DOHH2 (cell line): ENCODE measurements around the gene COL4A2.

Experiments
- H3F3A ChIP-seq: fragments of 200-600 bp; sonication (generic), shearing (Covaris generic); 2 replicates; pipeline ENCODE4 v1.6.0; 2016; ENCODE audit warnings: antibody characterized with exemption, mild to moderate bottlenecking; ENCODE audit not compliant: control insufficient read depth, insufficient read depth
- H3K27ac ChIP-seq: fragments of 200-600 bp; sonication (generic); 2 replicates; pipeline ENCODE4 v1.5.1; 2014; ENCODE audit warnings: low read depth, mild to moderate bottlenecking, low read length, moderate library complexity
- H3K27me3 ChIP-seq: fragments of 200-600 bp; sonication (generic); 2 replicates; pipeline ENCODE4 v1.6.1; 2014; ENCODE audit warnings: mild to moderate bottlenecking, low read length, mixed read lengths; ENCODE audit not compliant: control insufficient read depth
- H3K36me3 ChIP-seq: fragments of 200-600 bp; sonication (generic); 2 replicates; pipeline ENCODE4 v1.6.1; 2014; ENCODE audit warnings: mild to moderate bottlenecking, low read length, moderate library complexity, mixed read lengths; ENCODE audit not compliant: control insufficient read depth
- H3K4me1 ChIP-seq: fragments of 200-600 bp; sonication (generic); 2 replicates; pipeline ENCODE4 v1.6.1; 2014; ENCODE audit warnings: mild to moderate bottlenecking, low read length, mixed read lengths; ENCODE audit not compliant: control insufficient read depth
- H3K4me2 ChIP-seq: fragments of 200-600 bp; sonication (generic); 2 replicates; pipeline ENCODE4 v1.6.0; 2014; ENCODE audit warnings: mild to moderate bottlenecking, low read length, moderate library complexity
- H3K4me3 ChIP-seq: fragments of 200-600 bp; sonication (generic); 2 replicates; pipeline ENCODE4 v1.5.1; 2014; ENCODE audit warnings: mild to moderate bottlenecking, low read length, mixed read lengths
- H3K79me2 ChIP-seq: fragments of 200-600 bp; sonication (generic); 2 replicates; pipeline ENCODE4 v1.6.1; 2014; ENCODE audit warnings: mild to moderate bottlenecking, low read length, mixed read lengths; ENCODE audit not compliant: control insufficient read depth
- H3K9me2 ChIP-seq: fragments of 200-600 bp; sonication (generic); replicated peaks from 2 replicates; pipeline ENCODE4 v1.6.1; 2014; ENCODE audit warnings: mild to moderate bottlenecking, low read length, mixed read lengths; ENCODE audit not compliant: control insufficient read depth
- H3K9me3 ChIP-seq: fragments of 200-600 bp; sonication (generic); 2 replicates; pipeline ENCODE4 v1.6.1; 2014; ENCODE audit warnings: antibody characterized with exemption, low read length, mixed read lengths; ENCODE audit not compliant: control insufficient read depth, insufficient read depth
- H4K20me1 ChIP-seq: fragments of 200-600 bp; sonication (generic); 2 replicates; pipeline ENCODE4 v1.6.0; 2014; ENCODE audit warnings: low read depth, mild to moderate bottlenecking, antibody characterized with exemption, low read length, moderate library complexity; ENCODE audit not compliant: control insufficient read depth, insufficient read depth
- CTCF ChIP-seq: fragments of 200-600 bp; sonication (generic); IDR thresholded peaks from one replicate; pipeline ENCODE4 v1.5.1; 2014; ENCODE audit warnings: antibody characterized with exemption, mild to moderate bottlenecking, low read depth, low read length; ENCODE audit not compliant: poor library complexity, severe bottlenecking
- EZH2phosphoT487 ChIP-seq: fragments of 200-600 bp; sonication (generic); IDR thresholded peaks from 2 replicates; pipeline ENCODE4 v1.6.1; 2017; ENCODE audit warnings: borderline replicate concordance, mild to moderate bottlenecking, antibody characterized with exemption, low read length, moderate library complexity, mixed read lengths

COL4A2 gene

DNA sequence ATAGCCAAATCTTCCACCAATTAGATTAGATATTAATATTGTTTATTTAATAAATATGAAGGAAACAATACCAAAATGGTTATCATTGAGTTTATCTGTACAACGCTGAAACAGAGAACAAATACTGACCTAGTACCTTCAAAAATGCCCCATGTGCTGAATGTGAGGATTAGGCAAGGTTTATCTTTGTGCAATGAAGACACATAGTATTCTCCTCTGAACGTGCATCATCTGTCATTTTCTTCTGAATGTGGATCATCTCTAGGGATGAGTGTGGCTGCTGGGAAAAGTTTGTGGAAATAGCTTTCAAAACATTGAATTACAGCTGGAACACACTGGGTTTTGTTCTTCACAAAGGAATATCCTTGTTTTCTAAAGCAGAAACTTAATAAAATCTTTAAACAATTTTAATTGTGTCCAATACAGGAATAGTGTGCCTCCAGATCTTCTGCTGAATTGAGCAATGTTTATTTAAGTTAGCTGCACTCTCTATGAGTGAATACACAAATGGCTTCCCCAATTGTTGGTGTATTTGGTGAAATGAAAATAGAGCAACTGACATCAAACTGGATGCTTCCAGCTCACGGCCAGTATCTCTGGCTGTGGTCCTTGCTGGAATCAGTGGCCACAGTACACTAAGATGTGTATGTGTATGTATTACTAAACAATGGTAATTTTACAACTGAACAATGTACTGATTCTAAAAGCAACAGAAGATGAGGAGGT, 6.8 kb upstream of the COL4A2 start:
- H3K36me3 ChIP-seq: no peaks in the 10 kb centered on the region
- H3K9me3 ChIP-seq: no peaks in the 10 kb centered on the region
- 0 out of 2 replicates have a peak, but pooled peaks cover 5% of the 10 kb centered on the region for H3K27me3 ChIP-seq
- no peak overlapping the region for H3K27ac ChIP-seq
- no peaks in the 10 kb centered on the region for H4K20me1 ChIP-seq
- no peaks in the 10 kb centered on the region for H3F3A ChIP-seq
- no peak overlapping the region for H3K4me3 ChIP-seq
- H3K4me1 ChIP-seq: no peaks in the 10 kb centered on the region
- no peak overlapping the region for H3K4me2 ChIP-seq
- TF ChIP-seq CTCF: no peak
- no peak for TF ChIP-seq EZH2phosphoT487
- H3K9me2 ChIP-seq: no peaks in the 10 kb centered on the region
- H3K79me2 ChIP-seq: no peaks in the 10 kb centered on the region

- H3K4me2 ChIP-seq: no peak overlapping the region
- no peak overlapping the region for H3K27ac ChIP-seq
Measured at GRCh38 chr13:110301083-110301482, 6.0 kb upstream of the COL4A2 start.

DNA sequence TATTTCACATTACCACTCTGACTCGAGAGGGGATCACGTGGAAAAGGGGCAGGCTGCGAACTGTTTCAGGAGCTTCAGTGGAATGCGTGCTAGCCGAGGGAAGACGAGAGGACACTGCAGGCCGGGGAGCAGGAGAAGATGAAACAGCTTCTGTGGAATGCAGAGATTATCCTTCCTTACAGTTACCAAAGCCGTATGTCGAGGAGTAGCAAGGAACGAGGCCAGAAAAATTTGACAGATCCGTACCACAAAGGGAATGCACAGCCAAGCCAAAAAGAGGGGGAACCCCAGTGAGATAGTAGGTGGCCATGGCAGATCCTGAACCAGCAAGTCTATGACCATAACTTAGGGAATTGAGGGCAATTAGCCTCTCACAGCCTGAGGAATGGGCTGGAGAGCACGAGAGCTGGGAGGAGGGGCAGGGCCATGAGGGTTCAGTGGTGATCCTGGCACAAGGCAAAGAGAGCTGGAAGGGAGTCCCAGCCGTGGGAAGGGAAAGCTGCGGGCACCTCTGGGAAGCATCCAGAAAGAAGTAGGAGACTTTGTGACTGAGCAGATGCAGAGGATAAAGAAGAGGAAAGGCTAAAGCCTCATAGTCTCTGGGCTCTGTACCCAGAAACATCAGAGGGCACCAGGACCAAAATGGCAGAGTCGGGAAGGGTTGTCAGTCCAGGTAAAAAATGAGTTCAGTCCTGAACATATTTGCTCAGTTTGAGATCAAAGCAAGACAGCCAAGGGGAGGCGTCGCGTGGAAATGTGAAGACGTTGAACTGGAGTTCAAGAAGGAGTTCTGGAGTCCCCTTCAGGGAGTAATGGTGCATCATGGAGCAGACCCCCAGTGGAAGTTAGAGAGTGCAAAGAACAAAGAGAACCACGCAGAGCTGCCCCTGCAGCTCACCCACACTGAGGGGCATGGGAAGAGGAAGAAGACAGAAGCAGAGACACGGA, 5.2 kb upstream of the COL4A2 start:
- Histone ChIP-seq H3K27ac (no peak overlapping the region), H3K27me3 (0 out of 2 replicates have a peak, but pooled peaks cover 5% of the 10 kb centered on the region), H3K36me3 (no peaks in the 10 kb centered on the region), H3K9me2 (no peaks in the 10 kb centered on the region), H3K4me2 (no peak overlapping the region), H3K79me2 (no peaks in the 10 kb centered on the region), H3K9me3 (no peaks in the 10 kb centered on the region), H3K4me1 (no peaks in the 10 kb centered on the region), H4K20me1 (no peaks in the 10 kb centered on the region), H3F3A (no peaks in the 10 kb centered on the region), H3K4me3 (no peak overlapping the region)
- TF ChIP-seq CTCF (no peak), EZH2phosphoT487 (no peak)

More at GRCh38 chr13:110301083-110301482, 6.0 kb upstream of the COL4A2 start:
- no peaks in the 10 kb centered on the region for H3K79me2 ChIP-seq
- TF ChIP-seq CTCF: no peak
- no peak for TF ChIP-seq EZH2phosphoT487
- no peaks in the 10 kb centered on the region for H3K9me2 ChIP-seq
- no peaks in the 10 kb centered on the region for H3K4me1 ChIP-seq
- no peak overlapping the region for H3K4me3 ChIP-seq
- H3K36me3 ChIP-seq: no peaks in the 10 kb centered on the region
- H3K27me3 ChIP-seq: 0 out of 2 replicates have a peak, but pooled peaks cover 5% of the 10 kb centered on the region
- no peaks in the 10 kb centered on the region for H3K9me3 ChIP-seq
- no peaks in the 10 kb centered on the region for H4K20me1 ChIP-seq
- no peaks in the 10 kb centered on the region for H3F3A ChIP-seq
